Right renal pelvis (tissue), 4 donors: ENCODE results near the gene C11orf21. TPM values are rescaled to one million over a fixed set of nuclear protein-coding genes. Genes with fewer than 3 reads are reported as not detected.

Experiments
- DNase-seq, 4 donors: peaks; one replicate each; pipeline ENCODE4 v3.0.0-alpha.2; 2013; ENCODE audit warnings: low read depth in 4 of 4, low spot score in 3 of 4, missing footprints in 1 of 4
- polyA plus RNA-seq, 4 donors: library from polyadenylated mRNA; unstranded; fragments of 120-200 nt; gene quantifications; one replicate each; pipeline ENCODE4 v1.2.1, GENCODE V29; 2013; ENCODE audit not compliant: insufficient read length in 4 of 4

Gene C11orf21
- polyA plus RNA-seq, 4 donors, result 0.62 to 1.0 (median 0.64) TPM

GRCh38 chr11:2325123-2325522, 23.4 kb upstream of the C11orf21 start:
- no peak for DNase-seq

GRCh38 chr11:2321311-2321683, 19.6 kb upstream of the C11orf21 start:
- DNase-seq, result no peak

GRCh38 chr11:2320568-2321310, 19.0 kb upstream of the C11orf21 start:
- no peak for DNase-seq

- DNase-seq, result no peak
These were observed 18.2 kb upstream of the C11orf21 start for GRCh38 chr11:2319791-2320472.

GRCh38 chr11:2318707-2319106, 17.0 kb upstream of the C11orf21 start:
- DNase-seq, result no peak

GRCh38 chr11:2318123-2318522, 16.4 kb upstream of the C11orf21 start:
- no peak for DNase-seq

- DNase-seq, result no peak
These were observed 15.8 kb upstream of the C11orf21 start for GRCh38 chr11:2317354-2318050.

- DNase-seq, result no peak
These were observed 15.2 kb upstream of the C11orf21 start for GRCh38 chr11:2316963-2317244.

GRCh38 chr11:2316169-2316962, 14.6 kb upstream of the C11orf21 start:
- no peak for DNase-seq

- no peak for DNase-seq
These were observed 13.9 kb upstream of the C11orf21 start for GRCh38 chr11:2315395-2316168.

- peak; percentile 70 to 86 (median 80) for DNase-seq
These were observed 13.0 kb upstream of the C11orf21 start for GRCh38 chr11:2314525-2315394.

- DNase-seq, result no peak
These were observed 12.4 kb upstream of the C11orf21 start for GRCh38 chr11:2314136-2314524.

GRCh38 chr11:2313051-2313951, 11.6 kb upstream of the C11orf21 start:
- no peak for DNase-seq

GRCh38 chr11:2312232-2313042, 10.7 kb upstream of the C11orf21 start:
- DNase-seq, result no peak

GRCh38 chr11:2311353-2312133, 9.8 kb upstream of the C11orf21 start:
- DNase-seq, result no peak

GRCh38 chr11:2310786-2311352, 9.2 kb upstream of the C11orf21 start:
- DNase-seq, result no peak
